ENCODE data around the gene ARHGAP10.

The ARHGAP10 gene

DNA sequence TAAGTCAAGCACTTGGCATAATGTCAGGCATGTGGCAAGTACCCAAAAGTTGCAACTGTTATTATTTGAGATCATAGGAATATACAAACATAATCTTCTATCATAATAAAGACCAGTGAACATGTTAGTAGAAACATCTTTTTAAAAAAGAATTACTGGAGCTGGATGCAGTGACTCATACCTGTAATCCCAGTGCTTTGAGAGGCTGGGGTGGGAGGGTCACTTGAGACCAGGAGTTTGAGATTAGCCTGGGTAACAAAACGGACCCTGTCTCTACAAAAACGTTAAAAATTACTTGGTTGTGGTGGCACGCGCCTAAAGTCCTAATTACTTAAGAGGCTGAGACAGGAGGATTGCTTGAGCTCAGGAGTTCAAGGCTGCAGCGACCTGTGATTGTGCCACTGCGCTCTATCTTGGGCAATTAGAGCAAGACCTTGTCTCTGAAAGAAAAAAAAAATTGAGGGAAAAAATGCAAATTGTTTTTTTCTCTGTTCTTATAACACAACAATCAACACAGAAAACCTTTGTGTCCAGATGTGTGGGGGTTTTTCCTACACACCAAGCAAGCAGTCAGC, 284.3 kb downstream of the ARHGAP10 start:
- TF ChIP-seq EZH2phosphoT487 (IDR thresholded peaks at IDR 0.05; ENCODE audit: borderline replicate concordance, low read length) = no peak
- TF ChIP-seq, protein P1, sequence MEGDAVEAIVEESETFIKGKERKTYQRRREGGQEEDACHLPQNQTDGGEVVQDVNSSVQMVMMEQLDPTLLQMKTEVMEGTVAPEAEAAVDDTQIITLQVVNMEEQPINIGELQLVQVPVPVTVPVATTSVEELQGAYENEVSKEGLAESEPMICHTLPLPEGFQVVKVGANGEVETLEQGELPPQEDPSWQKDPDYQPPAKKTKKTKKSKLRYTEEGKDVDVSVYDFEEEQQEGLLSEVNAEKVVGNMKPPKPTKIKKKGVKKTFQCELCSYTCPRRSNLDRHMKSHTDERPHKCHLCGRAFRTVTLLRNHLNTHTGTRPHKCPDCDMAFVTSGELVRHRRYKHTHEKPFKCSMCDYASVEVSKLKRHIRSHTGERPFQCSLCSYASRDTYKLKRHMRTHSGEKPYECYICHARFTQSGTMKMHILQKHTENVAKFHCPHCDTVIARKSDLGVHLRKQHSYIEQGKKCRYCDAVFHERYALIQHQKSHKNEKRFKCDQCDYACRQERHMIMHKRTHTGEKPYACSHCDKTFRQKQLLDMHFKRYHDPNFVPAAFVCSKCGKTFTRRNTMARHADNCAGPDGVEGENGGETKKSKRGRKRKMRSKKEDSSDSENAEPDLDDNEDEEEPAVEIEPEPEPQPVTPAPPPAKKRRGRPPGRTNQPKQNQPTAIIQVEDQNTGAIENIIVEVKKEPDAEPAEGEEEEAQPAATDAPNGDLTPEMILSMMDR (IDR thresholded peaks at IDR 0.05; ENCODE audit: low read depth, low read length, poor library complexity, severe bottlenecking) = no peak
- Histone ChIP-seq H3K27me3 (ENCODE audit: control insufficient read depth, low read length) (no peaks in the 10 kb centered on the region), H3K9me3 (ENCODE audit: control insufficient read depth, insufficient read depth, low read length) (no peaks in the 10 kb centered on the region), H3K27ac (ENCODE audit: low read depth, low read length) (no peak overlapping the region), H3K36me3 (ENCODE audit: control insufficient read depth, low read length) (no peaks in the 10 kb centered on the region), H3K4me2 (ENCODE audit: low read length) (no peak overlapping the region), H3K4me1 (ENCODE audit: control insufficient read depth, low read length) (no peaks in the 10 kb centered on the region), H3F3A (ENCODE audit: control insufficient read depth, insufficient read depth) (no peaks in the 10 kb centered on the region), H3K4me3 (ENCODE audit: low read length) (no peak overlapping the region), H4K20me1 (ENCODE audit: control insufficient read depth, insufficient read depth, low read depth, low read length) (no peaks in the 10 kb centered on the region), H3K9me2 (replicated peaks; ENCODE audit: control insufficient read depth, low read length) (no peaks in the 10 kb centered on the region), H3K79me2 (ENCODE audit: control insufficient read depth, low read length) (no peaks in the 10 kb centered on the region)

DNA sequence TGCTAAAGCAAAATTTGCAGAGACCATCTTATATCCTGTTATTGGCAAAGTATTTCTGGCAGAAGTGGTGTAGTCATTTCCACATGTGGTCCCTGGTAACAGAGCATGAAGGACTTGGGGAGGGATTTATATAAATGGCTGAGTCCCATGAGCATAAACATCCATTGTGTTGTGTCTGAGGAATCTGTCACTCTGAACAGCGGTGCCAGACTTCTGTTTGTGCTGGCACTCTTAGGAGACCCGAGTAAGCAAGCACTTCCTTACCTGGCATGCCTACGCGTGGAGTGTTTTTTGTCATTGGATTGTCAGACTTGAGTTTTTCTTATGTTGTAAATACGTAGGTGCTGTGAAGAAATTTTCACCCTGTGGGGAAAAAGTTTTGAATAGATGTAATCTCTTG, 285.9 kb downstream of the ARHGAP10 start:
- TF ChIP-seq, protein P1 (IDR thresholded peaks at IDR 0.05; ENCODE audit: low read depth, low read length, poor library complexity, severe bottlenecking) = no peak
- no peak for TF ChIP-seq EZH2phosphoT487 (IDR thresholded peaks at IDR 0.05; ENCODE audit: borderline replicate concordance, low read length)
- Histone ChIP-seq H3K27me3 (ENCODE audit: control insufficient read depth, low read length) (no peaks in the 10 kb centered on the region), H3K4me3 (ENCODE audit: low read length) (no peak overlapping the region), H3K4me2 (ENCODE audit: low read length) (no peak overlapping the region), H3F3A (ENCODE audit: control insufficient read depth, insufficient read depth) (no peaks in the 10 kb centered on the region), H3K79me2 (ENCODE audit: control insufficient read depth, low read length) (no peaks in the 10 kb centered on the region), H3K9me2 (replicated peaks; ENCODE audit: control insufficient read depth, low read length) (no peaks in the 10 kb centered on the region), H3K9me3 (ENCODE audit: control insufficient read depth, insufficient read depth, low read length) (no peaks in the 10 kb centered on the region), H3K27ac (ENCODE audit: low read depth, low read length) (no peak overlapping the region), H3K4me1 (ENCODE audit: control insufficient read depth, low read length) (no peaks in the 10 kb centered on the region), H4K20me1 (ENCODE audit: control insufficient read depth, insufficient read depth, low read depth, low read length) (no peaks in the 10 kb centered on the region), H3K36me3 (ENCODE audit: control insufficient read depth, low read length) (no peaks in the 10 kb centered on the region)

DNA sequence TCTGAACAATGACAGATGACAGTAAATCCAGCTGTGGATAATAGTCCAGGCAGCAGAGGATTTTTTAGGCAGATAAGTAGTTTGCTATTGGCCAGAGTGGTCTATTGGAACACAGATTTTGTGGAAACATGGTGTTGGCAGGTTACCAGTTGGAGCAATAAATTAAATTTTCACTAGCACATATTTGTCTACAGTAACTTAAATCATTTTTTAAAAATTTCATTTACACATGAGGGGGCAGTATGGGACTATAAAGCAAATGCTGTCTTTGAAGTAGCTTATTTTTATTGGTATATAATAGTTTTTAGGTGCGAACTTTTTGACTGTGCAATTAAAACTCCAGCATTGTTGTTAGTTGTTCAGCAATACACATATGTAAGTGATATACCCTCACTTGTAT, 289.8 kb downstream of the ARHGAP10 start:
- Histone ChIP-seq H3F3A (ENCODE audit: control insufficient read depth, insufficient read depth) (no peaks in the 10 kb centered on the region), H3K4me3 (ENCODE audit: low read length) (no peak overlapping the region), H3K9me3 (ENCODE audit: control insufficient read depth, insufficient read depth, low read length) (no peaks in the 10 kb centered on the region), H3K27ac (ENCODE audit: low read depth, low read length) (no peak overlapping the region), H3K4me1 (ENCODE audit: control insufficient read depth, low read length) (no peaks in the 10 kb centered on the region), H3K36me3 (ENCODE audit: control insufficient read depth, low read length) (no peaks in the 10 kb centered on the region), H4K20me1 (ENCODE audit: control insufficient read depth, insufficient read depth, low read depth, low read length) (no peaks in the 10 kb centered on the region), H3K9me2 (replicated peaks; ENCODE audit: control insufficient read depth, low read length) (no peaks in the 10 kb centered on the region), H3K27me3 (ENCODE audit: control insufficient read depth, low read length) (no peaks in the 10 kb centered on the region), H3K79me2 (ENCODE audit: control insufficient read depth, low read length) (no peaks in the 10 kb centered on the region), H3K4me2 (ENCODE audit: low read length) (no peak overlapping the region)
- TF ChIP-seq EZH2phosphoT487 (IDR thresholded peaks at IDR 0.05; ENCODE audit: borderline replicate concordance, low read length) = no peak
- TF ChIP-seq, protein P1 (IDR thresholded peaks at IDR 0.05; ENCODE audit: low read depth, low read length, poor library complexity, severe bottlenecking) = no peak
